Lung (tissue), 12 donors: ENCODE measurements around the gene GCDH. TPM values are rescaled to one million over a fixed set of nuclear protein-coding genes. Genes with fewer than 3 reads are reported as not detected.
A peak's percentile ranks its signal among the peaks of the same experiment; 100 is the strongest.

ENCODE experiments used
- ATAC-seq: fragments of 200-7000 bp; cut with Tn5 transposase; one replicate; pipeline ENCODE4 v1.9.1; 2020; ENCODE audit warnings: moderate number of reproducible peaks; ENCODE audit not compliant: insufficient read depth, low FRiP score
- DNase-seq, 3 donors: peaks; one replicate each; pipeline ENCODE4 v3.0.0-alpha.2; 2013 to 2017
- H3K27ac ChIP-seq, 2 donors: one replicate each; pipeline ENCODE4 v1.5.1; 2013; ENCODE audit warnings: mild to moderate bottlenecking in 2 of 2, moderate library complexity in 2 of 2, control low read depth in 1 of 2, inconsistent platforms in 1 of 2, low read depth in 1 of 2, low read length in 1 of 2
- H3K27me3 ChIP-seq, 3 donors: one replicate each; pipeline ENCODE4 v1.5.1; 2013; ENCODE audit warnings: low read length in 2 of 3; ENCODE audit not compliant: control insufficient read depth in 3 of 3, insufficient read depth in 3 of 3
- H3K36me3 ChIP-seq, 4 donors: one replicate each; pipeline ENCODE4 v1.5.1; 2013; ENCODE audit warnings: low read length in 4 of 4, mild to moderate bottlenecking in 1 of 4, moderate library complexity in 1 of 4; ENCODE audit not compliant: control insufficient read depth in 4 of 4, insufficient read depth in 4 of 4
- H3K4me1 ChIP-seq, 5 donors: one replicate each; pipeline ENCODE4 v1.5.1; 2013; ENCODE audit warnings: low read length in 5 of 5, mild to moderate bottlenecking in 2 of 5, moderate library complexity in 1 of 5; ENCODE audit not compliant: control insufficient read depth in 5 of 5, insufficient read depth in 5 of 5
- H3K4me3 ChIP-seq: one replicate; pipeline ENCODE4 v1.5.1; 2013; ENCODE audit warnings: mild to moderate bottlenecking, control low read depth, moderate library complexity
- H3K9ac ChIP-seq, 2 donors: one replicate each; pipeline ENCODE4 v1.5.1; 2013; ENCODE audit warnings: low read length in 2 of 2, control low read depth in 1 of 2; ENCODE audit not compliant: insufficient read depth in 1 of 2
- H3K9me3 ChIP-seq, 4 donors: one replicate each; pipeline ENCODE4 v1.5.1; 2013; ENCODE audit warnings: low read length in 3 of 4, mild to moderate bottlenecking in 1 of 4, moderate library complexity in 1 of 4; ENCODE audit not compliant: control insufficient read depth in 4 of 4, insufficient read depth in 3 of 4
- CTCF ChIP-seq: IDR thresholded peaks from 2 replicates; pipeline ENCODE4 v1.5.1; 2012; ENCODE audit warnings: mild to moderate bottlenecking; ENCODE audit errors: control extremely low read depth, extremely low read depth
- WGBS, 2 donors: extraction: QIAGEN DNeasy Blood & Tissue Kit; methylation state at CpG; one replicate each; pipeline ENCODE4 v1.1.7; 2013; 5-methylcytosine and 5-hydroxymethylcytosine counted together
- polyA plus RNA-seq, 2 donors: library from polyadenylated mRNA; stranded (reverse); fragments of 200-250 nt; gene quantifications; one replicate each; pipeline ENCODE4 v1.2.1, GENCODE V29; 2013
- total RNA-seq, 2 donors: library from RNA; depleted of rRNA in 1 of 2; stranded (reverse); fragments of >200 nt in 1 of 2; gene quantifications; one replicate each; pipeline ENCODE4 v1.2.1, GENCODE V29; 2014 to 2021
- donor health status: control.
- donor health status: control.
- donor health status: Bipolar disorder and iron deficiency.
- donor health status: healthy.
- donor health status: DM: yes; HTN: yes; CAD: no.

GCDH gene
- total and polyA plus RNA-seq, 4 donors = 15.6 to 33.8 (median 27.7) TPM

GRCh38 chr19:12875086-12875485 is 15.9 kb upstream of the GCDH start:
- Histone ChIP-seq H3K27me3 (no peaks in the 10 kb centered on the region), H3K9ac (no peak overlapping the region), H3K36me3 (peaks cover 0 to 20% (median 2%) of the 10 kb centered on the region in 4 donors), H3K4me3 (no peak overlapping the region), H3K27ac (no peak overlapping the region), H3K9me3 (peaks cover 0 to 3% (median 0%) of the 10 kb centered on the region in 4 donors), H3K4me1 (peaks cover 0 to 4% (median 0%) of the 10 kb centered on the region in 5 donors)
- no peak for TF ChIP-seq CTCF
- no peak for DNase-seq
- WGBS, 2 donors = 96% methylated on average over 6 of the region's 6 CpGs
- no peak for ATAC-seq

- no peak for ATAC-seq
- Histone ChIP-seq H3K9ac (peak overlapping the region; percentile 53 to 63), H3K36me3 (peaks cover 0 to 13% (median 2%) of the 10 kb centered on the region in 4 donors), H3K4me3 (peak overlapping the region; percentile 63), H3K27me3 (peaks cover 0 to 17% (median 14%) of the 10 kb centered on the region in 3 donors), H3K27ac (peak overlapping the region; percentile 83 to 87), H3K4me1 (peaks cover 0 to 14% (median 0%) of the 10 kb centered on the region in 5 donors), H3K9me3 (peaks cover 0 to 9% (median 3%) of the 10 kb centered on the region in 4 donors)
- WGBS, 2 donors = 14 to 15% methylated on average over 29 of the region's 29 CpGs
- peak; percentile 35 to 41 (median 37) for DNase-seq
- TF ChIP-seq CTCF = no peak
Measured at GRCh38 chr19:12880551-12881171, 10.3 kb upstream of the GCDH start.

GRCh38 chr19:12881172-12881808 is 9.7 kb upstream of the GCDH start, which contains the start of gene DNASE2:
TSS of gene DNASE2 (minus strand) at chr19:12881449. CDS start at chr19:12881375, 74 bp downstream.
- 0 to 1% methylated on average over 33 to 38 of the region's 38 CpGs for WGBS, 2 donors
- H3K9ac ChIP-seq = peak within 1 kb of the TSS; percentile 63 to 68
- DNase-seq (peak; percentile 95 to 96 (median 95)), ATAC-seq (peak; percentile 89)
- H3K36me3 ChIP-seq = peaks cover 0 to 8% (median 2%) of the 10 kb centered on the region in 4 donors
- peak within 1 kb of the TSS; percentile 63 for H3K4me3 ChIP-seq
- no peak for TF ChIP-seq CTCF
- H3K4me1 ChIP-seq = peaks cover 0 to 17% (median 0%) of the 10 kb centered on the region in 5 donors
- peaks cover 0 to 9% (median 3%) of the 10 kb centered on the region in 4 donors for H3K9me3 ChIP-seq
- H3K27ac ChIP-seq = peak within 1 kb of the TSS; percentile 83 to 87
- peaks cover 0 to 21% (median 14%) of the 10 kb centered on the region in 3 donors for H3K27me3 ChIP-seq
